Glomerular visceral epithelial cell (primary cell): ENCODE data around the gene RBM19.
A peak's percentile ranks its signal among the peaks of the same experiment; 100 is the strongest.

Experiments used
- DNase-seq: peaks from one replicate; pipeline ENCODE4 v3.0.0-alpha.2; 2016; ENCODE audit errors: extremely low spot score

Gene RBM19

DNA sequence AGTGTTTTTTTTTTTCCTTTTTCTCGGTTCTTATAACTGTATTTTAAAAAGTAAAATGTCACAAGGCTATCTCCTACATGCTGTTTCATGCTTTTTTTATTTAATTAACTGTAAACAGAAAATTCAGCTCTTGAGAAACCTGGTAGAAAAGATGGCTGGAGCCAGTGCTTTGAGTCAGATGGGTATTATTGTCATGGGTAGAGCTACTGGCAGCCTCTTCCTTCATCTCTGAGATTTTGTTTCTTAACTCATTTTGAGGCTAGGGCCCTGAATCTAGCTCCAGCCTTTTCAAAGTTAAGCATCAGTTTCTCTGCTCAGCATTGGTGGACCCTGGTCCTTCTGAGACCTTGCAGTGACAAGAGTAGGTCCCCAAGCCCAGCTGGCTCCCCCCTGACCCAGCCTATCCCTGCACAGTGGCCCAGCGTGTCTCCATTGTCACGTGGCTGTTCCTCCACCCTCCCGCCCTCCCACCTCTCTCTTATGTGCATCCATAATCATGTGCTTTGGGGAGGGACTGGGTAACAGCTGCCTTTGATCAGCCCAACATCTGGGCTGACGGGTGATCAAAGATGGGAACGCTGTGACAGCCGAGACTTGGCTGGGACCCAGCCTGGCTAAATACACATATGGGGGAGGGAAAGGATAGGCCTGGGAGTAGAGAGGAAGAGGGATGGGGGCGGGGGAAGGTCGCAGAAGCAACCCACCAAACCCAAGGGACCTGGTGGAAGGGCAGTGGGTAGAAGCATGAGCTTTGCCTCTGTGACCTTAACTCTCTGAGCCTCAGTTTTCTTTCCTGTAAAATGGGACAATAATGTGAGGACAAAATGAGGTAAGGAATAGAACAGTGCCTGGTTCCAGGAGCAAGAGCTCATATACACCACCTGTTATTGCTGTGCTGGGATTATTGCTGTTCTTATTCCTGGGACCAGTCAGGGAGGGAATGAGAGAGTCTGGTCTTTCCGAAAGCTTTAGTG is 24.4 kb upstream of the RBM19 start:
- no peak for DNase-seq

DNA sequence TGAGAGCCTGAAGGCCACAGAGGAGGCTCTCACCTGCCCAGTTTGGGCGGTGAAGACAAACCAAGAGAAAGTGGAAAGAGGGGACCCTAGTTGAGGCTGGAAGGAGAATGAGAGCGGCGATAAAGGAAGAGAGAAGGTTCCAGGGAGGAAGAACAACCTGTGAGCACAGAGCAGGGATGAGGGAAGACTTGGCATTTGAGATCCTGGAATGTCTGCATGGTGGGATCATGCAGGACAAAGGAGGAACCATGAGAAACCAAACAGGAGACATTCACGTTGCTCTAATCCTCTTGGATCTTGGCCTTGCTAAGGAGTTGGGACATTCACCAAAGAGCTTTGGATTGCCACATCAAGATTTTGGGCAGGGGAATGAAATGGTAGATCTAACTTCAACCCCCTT is 22.9 kb upstream of the RBM19 start:
- DNase-seq, result no peak

DNA sequence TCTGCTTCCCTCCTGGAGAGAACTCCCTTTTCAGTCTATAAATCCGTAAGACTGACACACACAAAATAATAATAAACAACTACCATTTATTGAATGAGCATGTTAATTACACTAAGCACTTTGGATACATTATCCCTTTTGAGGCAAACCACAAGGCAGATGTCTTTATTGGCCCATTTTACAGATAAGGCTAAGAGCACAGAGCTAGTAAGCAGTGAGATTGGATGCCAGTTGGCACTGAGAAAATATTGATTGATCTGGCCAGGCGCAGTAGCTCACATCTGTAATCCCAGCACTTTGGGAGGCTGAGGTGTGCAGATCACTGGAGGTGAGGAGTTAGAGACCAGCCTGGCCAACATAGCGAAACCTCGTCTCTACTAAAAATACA is 21.9 kb upstream of the RBM19 start:
- no peak for DNase-seq

DNA sequence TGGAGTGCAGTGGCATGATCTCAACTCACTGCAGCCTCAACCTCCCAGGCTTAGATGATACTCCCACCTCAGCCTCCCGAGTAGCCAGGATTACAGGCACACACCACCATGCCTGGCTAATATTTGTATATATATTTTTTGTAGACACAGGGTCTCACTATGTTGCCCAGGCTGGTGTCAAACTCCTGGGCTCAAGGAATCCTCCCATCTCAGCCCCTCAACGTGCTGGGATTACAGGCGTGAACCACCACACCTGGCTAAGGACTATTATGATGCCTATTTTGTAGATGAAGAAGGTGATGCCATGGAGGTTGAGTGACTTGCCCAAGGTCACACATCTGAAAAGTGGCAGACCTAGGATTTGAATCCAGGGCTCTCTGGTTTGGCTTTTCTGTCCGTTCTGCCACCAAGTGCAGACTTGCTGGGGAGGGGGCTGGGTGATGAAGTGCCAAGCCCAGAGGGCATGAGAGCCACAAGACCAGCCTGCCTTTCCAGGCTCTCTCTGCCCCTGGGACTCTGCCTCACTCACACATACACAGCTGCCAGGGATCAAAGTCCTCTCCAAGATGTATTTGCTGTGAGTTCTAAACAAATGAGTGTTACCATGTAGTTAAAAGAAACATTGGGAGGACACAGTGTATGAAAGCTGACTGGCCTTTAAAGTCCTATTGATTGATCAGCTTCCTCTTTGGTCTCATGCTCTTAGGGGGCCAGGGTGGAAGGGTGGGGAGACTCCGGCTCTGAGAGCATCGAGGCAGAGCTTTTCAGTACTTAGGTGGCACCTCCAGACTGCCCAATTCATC is 21.3 kb upstream of the RBM19 start:
- no peak for DNase-seq

DNA sequence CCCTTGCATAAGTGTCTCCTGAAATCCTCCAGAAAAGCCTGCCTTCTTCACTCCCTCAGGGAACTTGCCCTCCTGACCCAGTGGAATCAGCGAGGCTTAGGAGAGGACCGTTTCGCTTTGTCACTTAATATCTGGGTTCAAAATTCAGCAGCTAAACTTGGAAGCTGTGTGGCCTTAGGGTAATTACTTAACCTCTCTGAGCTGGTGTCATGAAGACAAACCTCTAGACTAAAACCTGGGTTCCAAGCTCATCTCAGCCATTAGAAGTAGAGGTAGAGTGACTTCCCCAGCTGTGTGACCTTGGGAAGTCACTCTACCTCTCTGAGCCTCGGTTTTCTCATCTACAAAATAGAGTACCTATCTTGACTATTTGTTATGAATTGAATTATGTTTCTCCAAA is 18.3 kb upstream of the RBM19 start:
- DNase-seq, result no peak

DNA sequence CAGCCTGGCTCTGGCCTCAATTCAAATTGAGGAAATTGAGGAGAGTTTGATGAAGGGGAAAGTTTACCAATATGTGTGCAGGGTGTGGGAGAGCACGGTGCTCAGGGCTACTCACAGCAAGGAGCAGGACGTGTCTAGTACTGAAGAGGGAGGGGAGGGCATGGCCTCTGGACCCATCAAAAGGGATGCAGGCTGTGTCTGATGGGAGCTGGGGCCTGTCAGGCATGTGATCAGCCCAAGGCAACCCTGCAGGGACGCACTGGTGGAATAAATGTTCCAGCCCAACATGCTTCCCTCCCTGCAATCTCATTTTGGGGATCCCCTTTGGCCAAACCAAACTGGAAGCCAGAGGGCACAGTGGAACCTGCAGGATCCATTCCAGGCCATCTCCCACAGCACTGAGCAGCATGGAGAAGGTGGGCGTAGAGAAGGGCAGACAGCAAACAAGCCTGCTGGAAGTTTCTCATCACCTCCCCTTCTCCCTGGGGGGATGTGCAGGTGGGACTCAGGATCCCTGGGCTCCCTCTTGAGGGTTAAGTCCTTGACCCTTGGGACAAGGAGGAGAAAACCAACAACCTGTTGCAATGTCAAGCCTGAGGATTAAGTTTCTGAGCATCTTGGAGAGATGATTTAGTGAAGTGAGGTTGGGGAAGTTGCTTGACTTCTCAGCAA is 17.8 kb upstream of the RBM19 start:
- no peak for DNase-seq

DNA sequence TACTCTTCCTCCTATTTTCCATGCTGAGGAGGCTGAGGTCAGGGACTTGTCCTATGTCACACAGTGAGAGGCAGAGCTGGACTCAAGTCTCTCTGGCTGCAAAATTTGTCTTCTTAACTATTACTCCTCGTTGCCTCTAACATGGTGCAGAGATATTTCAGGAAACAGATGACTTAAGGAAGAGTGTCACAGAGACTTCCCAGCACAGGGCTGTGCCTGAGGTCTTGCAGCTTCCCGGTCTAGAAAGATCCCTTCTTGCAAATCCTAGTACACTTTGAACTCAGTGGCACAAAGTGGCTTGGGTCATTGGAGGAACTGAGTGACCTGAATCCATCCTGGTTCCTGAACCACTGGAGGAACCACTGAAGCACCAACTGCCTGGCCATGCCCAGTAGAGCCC is 17.1 kb upstream of the RBM19 start:
- no peak for DNase-seq

DNA sequence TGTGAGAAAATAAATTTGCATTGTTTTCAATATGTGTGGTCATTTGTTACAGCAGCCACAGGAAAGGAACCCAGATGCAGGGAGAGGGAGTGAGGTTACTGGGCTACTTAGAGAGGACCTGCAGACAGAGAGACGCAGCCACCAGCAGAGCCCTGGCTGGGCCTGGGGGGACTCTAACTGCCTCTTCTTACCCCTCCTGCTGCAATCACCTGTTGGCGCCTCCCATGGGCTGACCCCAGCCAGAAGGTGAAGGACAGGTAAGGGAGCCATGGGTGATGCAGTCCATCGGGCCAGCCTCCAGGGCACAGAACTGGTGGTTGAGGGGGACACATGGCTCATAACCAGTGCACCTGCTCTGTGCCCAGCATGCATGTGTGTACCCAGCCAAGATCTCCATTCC is 15.8 kb upstream of the RBM19 start:
- no peak for DNase-seq

DNA sequence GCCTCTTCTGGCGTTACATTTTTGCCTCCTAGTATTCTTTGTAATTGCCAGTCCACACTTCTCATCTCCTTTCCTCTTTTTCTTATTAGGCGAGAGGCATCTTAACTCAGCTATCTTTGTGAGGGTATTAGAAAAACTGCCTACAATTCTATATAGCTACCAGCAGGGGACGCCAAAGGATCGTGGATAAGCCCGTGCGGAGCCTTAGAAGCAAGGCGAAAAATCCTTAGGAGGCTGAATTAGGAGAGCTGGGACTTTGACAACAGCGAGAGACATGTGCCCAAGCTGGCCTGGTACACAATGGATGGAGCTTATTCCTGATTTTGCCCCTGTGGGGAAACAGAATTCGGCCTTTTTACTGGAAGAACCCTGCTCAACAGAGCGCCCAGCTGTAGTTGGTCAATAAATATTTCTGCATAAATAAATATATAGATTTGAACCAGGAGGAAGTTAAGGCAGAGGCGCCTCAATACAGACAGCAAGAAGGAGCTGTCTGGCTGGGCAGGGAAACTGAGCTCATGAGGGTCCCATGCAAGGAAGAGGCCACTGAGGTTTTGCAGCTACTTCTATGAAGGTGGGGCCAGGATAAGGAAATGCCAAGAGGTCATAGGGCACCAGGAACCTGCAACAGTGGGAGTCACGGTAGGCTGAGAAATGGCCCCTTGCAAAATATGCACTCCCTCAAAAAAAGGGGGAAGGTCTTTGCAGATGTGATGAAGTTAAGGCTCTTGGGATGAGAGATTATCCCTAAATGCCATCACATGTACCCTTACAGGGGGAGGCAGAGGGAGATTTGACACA is 14.6 kb upstream of the RBM19 start:
- peak; percentile 65 for DNase-seq

DNA sequence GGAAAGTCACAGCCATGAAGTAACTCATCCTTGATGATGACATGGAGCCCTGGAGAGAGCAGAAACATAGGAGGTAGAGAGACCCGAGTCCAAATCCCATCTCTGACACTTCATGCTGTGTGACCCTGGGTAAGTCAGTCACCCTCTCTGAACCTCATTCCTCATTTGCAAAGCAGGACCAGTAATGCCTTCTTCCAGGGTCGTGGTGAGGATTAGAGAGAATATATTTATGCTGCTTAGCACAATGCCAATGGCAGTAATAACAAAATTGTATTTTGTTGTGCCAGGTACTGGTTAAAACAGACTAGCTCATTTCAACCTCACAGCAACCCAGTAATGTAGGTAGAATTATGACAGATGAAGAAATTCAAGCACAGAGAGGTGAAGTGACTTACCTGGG is 13.9 kb upstream of the RBM19 start:
- DNase-seq, result no peak

DNA sequence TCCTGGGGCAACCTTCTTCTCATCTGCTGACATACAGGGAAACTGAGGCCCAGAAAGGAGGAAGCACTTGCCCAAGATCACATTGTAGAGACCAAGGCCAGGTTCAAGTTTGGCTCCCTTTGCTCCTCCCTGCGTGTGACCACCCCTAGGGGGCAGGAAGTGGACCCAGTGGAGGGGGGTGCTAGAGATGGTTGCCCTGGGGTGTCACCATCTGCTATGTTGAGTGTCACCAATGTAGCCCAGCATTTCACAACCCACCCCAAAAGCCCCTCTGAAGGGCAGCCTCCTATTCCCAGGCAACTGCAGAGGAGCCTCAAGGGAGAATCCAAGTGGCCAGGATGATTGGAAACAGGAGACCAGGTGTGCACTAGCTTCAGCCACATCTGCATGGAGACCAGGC is 12.0 kb upstream of the RBM19 start:
- no peak for DNase-seq

DNA sequence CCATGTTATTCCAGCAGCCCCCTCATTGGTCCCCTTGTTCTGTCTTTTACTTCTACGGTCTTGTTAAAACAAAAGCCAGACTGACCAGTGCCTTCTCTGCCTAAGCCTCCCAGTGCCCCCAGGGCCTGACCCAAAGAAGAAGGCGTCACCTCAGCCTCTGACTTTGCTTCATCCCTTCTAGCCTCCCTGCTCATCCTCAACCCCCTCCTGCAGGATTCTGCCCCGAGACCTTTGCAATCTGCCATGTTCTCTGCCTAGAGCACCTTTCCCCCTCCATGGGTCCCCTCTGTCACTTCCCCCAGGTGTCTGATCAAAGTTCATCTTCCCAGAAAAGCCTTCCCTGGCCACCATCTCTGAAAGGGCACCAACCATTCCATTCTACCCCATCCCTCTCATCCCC is 7.9 kb upstream of the RBM19 start:
- DNase-seq, result no peak

DNA sequence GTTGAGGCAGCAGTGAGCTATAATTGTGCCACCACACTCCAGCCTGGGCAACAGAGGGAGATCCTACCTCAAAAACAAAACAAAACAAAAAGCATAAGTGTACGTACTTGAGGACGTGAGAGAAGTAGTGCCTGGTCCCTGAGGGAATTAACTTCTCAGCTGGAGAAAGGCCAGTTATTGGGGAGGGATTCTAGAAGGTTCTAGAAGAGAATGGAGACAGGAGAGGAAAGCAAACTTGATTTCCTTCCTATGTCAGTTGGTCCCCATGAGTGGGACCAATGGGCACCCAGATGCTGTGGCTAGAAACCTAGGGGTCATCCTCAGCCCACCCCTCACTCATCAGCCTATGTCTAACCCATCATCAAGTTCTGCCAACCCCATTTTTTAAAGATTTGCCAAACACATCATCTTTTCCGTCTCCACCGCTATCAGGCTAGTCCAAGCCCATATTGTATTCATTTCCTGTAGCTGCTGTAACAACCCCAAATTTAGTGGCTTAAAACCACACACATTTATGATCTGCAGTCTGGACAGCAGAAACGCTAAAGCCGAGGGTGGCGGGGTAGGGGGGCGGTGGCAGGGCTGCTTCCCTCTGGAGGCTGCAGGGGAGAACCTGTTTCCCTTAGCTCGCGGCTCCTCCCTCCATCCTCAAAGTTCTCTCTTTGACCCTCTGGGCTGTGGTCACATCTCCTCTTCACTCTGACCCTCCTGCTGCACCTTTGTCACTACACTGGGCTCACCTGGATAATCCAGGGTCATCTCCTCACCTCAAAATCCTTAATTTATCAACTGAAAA is 7.2 kb upstream of the RBM19 start:
- no peak for DNase-seq

DNA sequence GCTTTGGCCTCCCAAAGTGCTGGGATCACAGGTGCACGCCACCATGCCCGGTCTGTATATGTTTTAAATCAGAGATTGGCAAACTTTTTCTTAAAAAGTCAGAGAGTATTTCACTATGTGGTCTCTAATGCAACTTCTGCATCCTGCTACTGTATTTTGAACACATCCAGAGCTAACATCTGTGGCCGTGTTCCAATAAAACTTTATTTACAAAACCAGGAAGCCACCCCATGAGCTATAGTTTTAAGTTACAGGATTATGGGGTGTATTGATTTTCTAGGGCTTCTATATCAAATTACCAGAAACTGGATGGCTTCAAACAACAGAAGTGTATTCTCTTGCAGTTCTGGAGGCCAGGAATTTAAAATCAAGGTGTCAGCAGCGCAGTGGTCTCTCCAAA is 5.3 kb upstream of the RBM19 start:
- no peak for DNase-seq

DNA sequence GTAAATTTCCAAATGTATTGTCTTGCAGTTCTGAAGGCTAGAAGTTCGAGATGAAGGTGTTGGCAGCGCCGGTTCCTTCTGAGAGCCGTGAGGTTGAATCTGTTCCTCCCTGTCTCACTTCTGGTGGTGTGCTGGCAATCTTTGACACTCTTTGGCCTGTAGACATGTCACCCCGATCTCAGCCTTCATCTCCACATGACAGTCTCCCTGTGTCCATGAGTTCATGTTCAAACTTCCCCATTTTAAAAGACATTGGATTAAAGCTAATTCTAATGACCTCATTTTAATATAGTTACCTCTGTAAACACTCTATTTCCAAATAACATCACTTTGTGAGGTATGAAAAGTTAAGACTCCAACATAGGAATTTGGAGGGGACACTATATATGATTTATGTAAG is 4.1 kb upstream of the RBM19 start:
- no peak for DNase-seq

DNA sequence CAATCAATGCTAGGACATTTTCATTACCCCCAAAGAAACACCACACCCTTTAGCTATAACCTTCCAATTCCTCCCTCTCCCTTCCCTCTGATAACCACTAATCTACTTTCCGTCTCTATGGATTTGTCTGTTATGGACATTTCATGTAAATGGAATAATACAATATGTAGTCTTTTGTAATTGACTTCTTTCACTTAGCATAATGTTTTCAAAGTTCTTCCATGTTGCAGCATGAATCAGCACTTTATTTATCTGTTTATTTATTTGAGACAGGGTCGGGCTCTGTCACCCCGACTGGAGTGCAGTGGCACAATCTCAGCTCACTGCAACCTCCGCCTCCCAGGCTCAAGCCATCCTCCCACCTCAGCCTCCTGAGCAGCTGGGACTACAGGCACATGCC is 1.2 kb upstream of the RBM19 start:
- no peak for DNase-seq

DNA sequence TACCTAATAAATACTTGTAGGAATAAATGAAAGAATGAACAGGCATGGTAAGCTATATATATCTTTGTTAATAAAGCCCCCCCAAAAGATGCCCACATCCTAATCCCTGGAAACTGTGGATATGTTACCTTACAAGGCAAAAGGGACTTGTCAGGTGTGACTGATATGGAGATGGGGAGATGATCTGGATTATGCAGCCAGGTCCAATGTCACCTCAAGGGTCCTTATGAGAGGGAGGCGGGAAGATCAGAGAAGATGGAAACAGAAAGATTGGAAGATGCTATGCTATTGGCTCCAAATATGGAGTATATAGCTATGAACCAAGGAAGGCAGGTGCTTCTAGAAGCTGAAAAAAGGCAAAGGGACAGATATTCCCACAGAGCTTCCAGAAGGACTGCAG is 3.4 kb downstream of the RBM19 start:
- DNase-seq, result no peak

DNA sequence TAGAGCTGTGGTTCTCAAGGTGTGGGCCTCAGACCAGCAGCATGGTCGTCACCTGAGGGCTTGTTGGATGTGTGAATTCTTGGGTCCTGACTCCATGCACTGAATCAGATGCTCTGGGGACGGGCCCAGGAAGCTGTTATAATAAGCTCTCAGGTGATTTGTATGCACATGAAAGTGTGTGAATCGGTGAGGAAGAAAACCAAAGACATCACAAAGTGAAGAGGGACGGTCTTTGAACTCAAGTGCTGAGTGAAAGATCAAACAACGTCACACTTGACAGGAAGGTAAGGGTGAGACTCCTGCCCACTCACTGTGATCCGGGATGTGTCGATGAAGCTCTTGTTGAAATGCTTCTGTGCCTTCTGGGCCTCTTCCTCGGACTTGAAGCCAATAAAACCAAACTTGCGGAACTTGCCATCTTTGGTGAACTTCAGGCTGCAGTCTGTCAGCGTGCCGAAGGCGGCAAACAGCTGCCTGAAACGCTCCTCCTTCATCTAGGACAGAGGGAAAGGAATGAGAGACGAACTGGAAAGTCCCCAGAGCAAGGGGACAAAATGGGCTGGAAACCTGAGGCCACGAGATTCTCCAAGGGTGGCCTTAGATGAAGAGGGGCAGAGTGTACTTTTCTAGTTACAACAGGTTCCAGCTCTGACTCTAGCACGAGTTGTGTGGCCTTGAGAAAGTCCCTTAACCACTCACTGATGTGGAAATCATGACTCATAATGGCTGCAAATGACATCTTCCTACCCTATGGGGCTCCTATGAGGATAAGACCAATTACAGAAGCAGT is 4.0 kb downstream of the RBM19 start:
- DNase-seq, result peak; percentile 6

DNA sequence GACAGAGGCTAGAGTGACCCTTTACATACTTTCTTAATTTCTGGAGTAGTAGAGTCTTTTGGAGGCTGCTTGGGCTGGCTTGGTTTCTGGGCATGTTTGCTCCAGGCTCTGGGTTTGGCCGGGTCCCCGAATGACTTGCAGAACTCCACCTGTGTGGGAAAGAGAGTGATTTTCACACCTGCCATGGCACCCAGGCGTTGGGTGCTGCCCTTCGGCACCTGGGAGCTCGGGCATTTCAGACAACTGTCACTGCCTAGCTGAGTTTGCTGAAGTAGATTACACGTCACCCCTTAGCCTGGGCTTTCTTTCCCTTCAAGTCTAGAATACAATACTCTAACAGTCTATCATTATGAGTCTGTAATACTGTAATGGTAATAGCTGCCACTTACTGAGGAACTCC is 6.1 kb downstream of the RBM19 start:
- DNase-seq, result no peak

DNA sequence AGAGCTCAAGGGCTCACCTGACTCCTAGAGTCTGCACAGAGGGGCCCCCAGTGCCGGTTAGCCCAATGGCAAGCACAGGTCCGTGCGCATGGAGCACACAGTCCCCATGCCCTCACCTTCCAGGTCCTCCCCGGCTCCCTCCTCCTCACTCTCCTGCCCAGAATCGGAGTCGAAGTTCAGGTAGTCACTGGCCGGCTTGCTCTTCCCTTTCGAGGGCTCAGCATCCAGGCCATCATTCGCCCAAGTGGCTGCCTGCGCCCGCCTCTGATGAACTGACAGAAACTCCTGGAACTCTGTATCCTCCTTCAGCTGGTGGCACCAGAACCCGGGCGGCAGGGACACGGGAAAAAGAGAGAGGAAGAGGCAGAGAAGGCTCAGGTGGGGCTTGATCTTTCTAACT is 7.0 kb downstream of the RBM19 start:
- no peak for DNase-seq
